Stimulated activated naive CD8-positive, alpha-beta T cell treated with anti-CD3 and anti-CD28 coated beads, Interleukin-15, Interleukin-2, amounts not matched to agents 100 ng/mL and 50 ng/mL, for 24 hours (primary cell): ENCODE results near the gene GPR21.

Source experiments
- H3K27ac Mint-ChIP-seq: one replicate; pipeline ENCODE4 v1.8.0; 2021; ENCODE audit warnings: mild to moderate bottlenecking, mixed read lengths
- H3K27me3 Mint-ChIP-seq: one replicate; pipeline ENCODE4 v1.8.0; 2021; ENCODE audit warnings: mixed read lengths
- H3K36me3 Mint-ChIP-seq: one replicate; pipeline ENCODE4 v1.8.0; 2021; ENCODE audit warnings: low read depth, mixed read lengths
- H3K4me1 Mint-ChIP-seq: one replicate; pipeline ENCODE4 v1.8.0; 2021; ENCODE audit warnings: low read depth, mixed read lengths
- H3K4me3 Mint-ChIP-seq: one replicate; pipeline ENCODE4 v1.8.0; 2021; ENCODE audit warnings: mild to moderate bottlenecking, mixed read lengths
- H3K9me3 Mint-ChIP-seq: one replicate; pipeline ENCODE4 v1.8.0; 2021; ENCODE audit warnings: mixed read lengths

The GPR21 gene

GRCh38 chr9:123043081-123043939, 9.8 kb downstream of the GPR21 start:
- Mint-ChIP-seq H3K36me3 (peaks cover 28% of the 10 kb centered on the region), H3K4me3 (no peak overlapping the region), H3K9me3 (peaks cover 14% of the 10 kb centered on the region), H3K4me1 (peaks cover 10% of the 10 kb centered on the region), H3K27me3 (no peaks in the 10 kb centered on the region), H3K27ac (no peak overlapping the region)

GRCh38 chr9:123044586-123044985, 11.1 kb downstream of the GPR21 start:
- Mint-ChIP-seq H3K27ac (no peak overlapping the region), H3K36me3 (peaks cover 27% of the 10 kb centered on the region), H3K4me1 (no peaks in the 10 kb centered on the region), H3K4me3 (no peak overlapping the region), H3K9me3 (peaks cover 14% of the 10 kb centered on the region), H3K27me3 (no peaks in the 10 kb centered on the region)

DNA sequence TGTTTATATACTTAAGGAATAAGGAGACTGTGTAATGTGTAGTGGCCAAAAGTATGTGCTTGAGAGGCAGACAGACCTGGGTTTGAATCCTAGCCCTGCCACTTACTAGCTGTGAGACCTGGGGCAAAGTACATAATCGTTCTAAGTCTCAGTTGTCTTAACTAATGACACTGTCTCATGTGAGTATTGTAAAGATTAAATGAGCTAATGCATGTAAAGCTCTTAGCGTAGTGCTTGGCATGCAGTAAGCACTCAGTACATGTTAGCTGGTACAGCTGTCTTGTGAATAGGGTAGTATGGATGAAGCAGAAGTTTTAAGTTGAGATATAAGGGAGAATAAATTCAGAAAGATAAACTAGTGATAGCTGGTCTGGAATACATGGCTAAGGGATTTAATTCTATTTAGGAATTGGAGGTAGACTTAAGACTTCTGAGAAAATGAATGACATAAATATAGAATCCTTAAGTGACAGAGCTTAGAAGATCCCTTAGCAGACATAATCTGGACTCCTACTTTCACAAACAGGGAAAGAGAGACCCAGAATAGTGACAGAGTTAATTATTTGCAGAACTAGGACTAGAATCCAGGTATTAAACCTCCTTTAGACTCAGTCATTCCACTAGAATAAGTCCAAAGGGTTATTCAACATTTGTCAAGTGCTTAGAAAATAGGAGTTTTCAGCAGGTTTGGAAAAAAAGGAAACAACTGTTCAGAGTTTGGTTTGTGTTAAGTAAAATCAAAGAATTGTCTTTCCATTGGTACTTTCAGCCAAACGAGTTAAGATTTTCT, 13.1 kb downstream of the GPR21 start:
- H3K9me3 Mint-ChIP-seq, result peaks cover 14% of the 10 kb centered on the region
- peaks cover 26% of the 10 kb centered on the region for H3K36me3 Mint-ChIP-seq
- no peaks in the 10 kb centered on the region for H3K4me1 Mint-ChIP-seq
- no peak overlapping the region for H3K27ac Mint-ChIP-seq
- no peak overlapping the region for H3K4me3 Mint-ChIP-seq
- no peaks in the 10 kb centered on the region for H3K27me3 Mint-ChIP-seq

GRCh38 chr9:123048748-123049147, 15.3 kb downstream of the GPR21 start:
- Mint-ChIP-seq H3K9me3 (no peaks in the 10 kb centered on the region), H3K4me1 (peaks cover 9% of the 10 kb centered on the region), H3K27ac (no peak overlapping the region), H3K36me3 (peaks cover 10% of the 10 kb centered on the region), H3K4me3 (no peak overlapping the region), H3K27me3 (no peaks in the 10 kb centered on the region)

DNA sequence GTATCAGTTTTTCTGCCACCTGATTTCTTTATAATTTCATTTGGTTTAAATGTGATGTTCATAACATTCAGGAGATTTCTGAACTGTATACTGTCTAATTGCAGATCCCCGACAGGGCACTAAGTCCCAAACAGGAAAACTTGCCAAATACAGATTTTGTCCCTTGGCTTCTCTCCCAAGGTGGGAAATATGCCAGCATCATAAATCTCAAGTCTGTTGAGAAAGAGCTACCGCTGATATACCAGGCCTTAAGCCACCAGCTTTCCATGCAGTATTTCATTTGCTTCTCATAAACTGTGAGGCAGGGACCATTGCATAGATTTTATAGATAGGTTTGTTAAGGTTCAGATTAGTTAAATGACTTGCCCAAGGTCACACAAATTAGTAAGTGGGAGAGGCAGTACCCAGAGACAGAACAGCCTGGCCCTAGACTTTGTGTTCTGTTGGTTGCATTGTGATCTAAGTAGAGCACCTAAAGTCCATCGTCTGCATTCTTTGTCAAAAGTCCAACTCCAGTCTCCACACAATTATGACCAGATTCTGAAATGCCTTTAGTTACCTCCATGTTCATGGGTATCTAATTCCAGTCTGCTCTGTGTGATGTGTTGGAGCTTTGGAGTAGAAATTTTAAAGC, 16.2 kb downstream of the GPR21 start:
- no peak overlapping the region for H3K4me3 Mint-ChIP-seq
- H3K9me3 Mint-ChIP-seq, result no peaks in the 10 kb centered on the region
- no peak overlapping the region for H3K27ac Mint-ChIP-seq
- no peaks in the 10 kb centered on the region for H3K27me3 Mint-ChIP-seq
- peaks cover 11% of the 10 kb centered on the region for H3K4me1 Mint-ChIP-seq
- peaks cover 8% of the 10 kb centered on the region for H3K36me3 Mint-ChIP-seq

GRCh38 chr9:123053046-123053445, 19.6 kb downstream of the GPR21 start:
- H3K27me3 Mint-ChIP-seq, result no peaks in the 10 kb centered on the region
- H3K9me3 Mint-ChIP-seq, result no peaks in the 10 kb centered on the region
- peaks cover 11% of the 10 kb centered on the region for H3K4me1 Mint-ChIP-seq
- no peak overlapping the region for H3K27ac Mint-ChIP-seq
- peaks cover 8% of the 10 kb centered on the region for H3K36me3 Mint-ChIP-seq
- no peak overlapping the region for H3K4me3 Mint-ChIP-seq

GRCh38 chr9:123053711-123054110, 20.2 kb downstream of the GPR21 start:
- H3K9me3 Mint-ChIP-seq, result no peaks in the 10 kb centered on the region
- peaks cover 8% of the 10 kb centered on the region for H3K36me3 Mint-ChIP-seq
- no peaks in the 10 kb centered on the region for H3K27me3 Mint-ChIP-seq
- H3K4me1 Mint-ChIP-seq, result peaks cover 11% of the 10 kb centered on the region
- no peak overlapping the region for H3K4me3 Mint-ChIP-seq
- no peak overlapping the region for H3K27ac Mint-ChIP-seq

DNA sequence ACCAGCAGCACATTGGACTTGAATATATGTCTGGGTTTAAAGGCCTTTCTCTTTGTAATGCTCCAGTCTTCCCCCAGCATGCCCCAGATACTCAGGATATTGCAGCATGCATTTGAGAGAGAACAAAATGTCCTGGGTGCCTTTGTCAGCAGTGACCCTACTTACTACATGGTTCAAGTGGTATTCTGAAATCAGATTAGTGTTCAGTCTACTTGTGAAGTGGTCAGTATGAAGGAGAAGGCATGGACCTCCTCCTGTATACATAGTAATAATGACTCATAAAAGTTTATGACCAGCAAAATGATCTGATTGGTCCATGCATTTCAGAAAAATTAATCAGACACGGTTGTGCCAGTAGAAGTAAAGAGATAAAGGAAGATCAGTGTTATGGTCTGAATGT, 25.4 kb downstream of the GPR21 start:
- no peak overlapping the region for H3K4me3 Mint-ChIP-seq
- peaks cover under 1% of the 10 kb centered on the region for H3K4me1 Mint-ChIP-seq
- peaks cover 8% of the 10 kb centered on the region for H3K36me3 Mint-ChIP-seq
- no peak overlapping the region for H3K27ac Mint-ChIP-seq
- no peaks in the 10 kb centered on the region for H3K27me3 Mint-ChIP-seq
- no peaks in the 10 kb centered on the region for H3K9me3 Mint-ChIP-seq

DNA sequence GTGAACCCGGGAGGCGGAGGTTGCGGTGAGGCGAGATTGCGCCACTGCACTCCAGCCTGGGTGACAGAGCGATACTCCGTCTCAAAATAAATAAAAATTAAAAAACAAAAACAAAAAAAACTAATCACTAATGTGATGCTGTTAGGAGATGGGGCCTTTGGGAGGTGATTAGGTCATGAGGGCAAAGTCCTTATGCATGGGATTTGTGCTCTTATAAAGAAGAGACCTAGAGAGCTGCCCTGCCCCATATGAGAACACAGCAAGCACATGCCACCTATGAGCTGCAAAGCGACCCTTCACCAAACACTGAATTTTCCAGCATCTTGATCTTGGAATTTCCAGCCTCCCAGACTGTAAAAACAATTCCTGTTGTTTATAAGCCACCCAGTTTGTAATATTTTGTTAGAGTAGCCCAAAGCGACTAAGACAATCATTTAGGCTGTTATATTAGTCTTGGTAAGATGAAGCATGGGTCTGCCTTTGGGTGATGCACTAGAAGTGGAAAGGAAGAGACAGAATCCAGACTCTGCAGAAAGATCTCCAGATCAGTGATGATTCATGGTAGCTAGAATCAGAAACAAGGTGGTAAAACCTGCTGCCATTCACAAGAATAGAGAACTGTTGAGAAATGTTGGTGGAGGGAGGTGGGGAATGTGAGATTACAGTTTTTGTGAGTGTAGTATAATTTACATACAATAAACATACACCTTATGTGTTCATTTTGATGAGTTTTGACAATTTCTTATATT, 26.2 kb downstream of the GPR21 start:
- H3K27me3 Mint-ChIP-seq, result no peaks in the 10 kb centered on the region
- no peak overlapping the region for H3K4me3 Mint-ChIP-seq
- no peak overlapping the region for H3K27ac Mint-ChIP-seq
- no peaks in the 10 kb centered on the region for H3K9me3 Mint-ChIP-seq
- no peaks in the 10 kb centered on the region for H3K4me1 Mint-ChIP-seq
- peaks cover 5% of the 10 kb centered on the region for H3K36me3 Mint-ChIP-seq

GRCh38 chr9:123061216-123061615, 27.7 kb downstream of the GPR21 start:
- H3K4me3 Mint-ChIP-seq, result no peak overlapping the region
- H3K9me3 Mint-ChIP-seq, result no peaks in the 10 kb centered on the region
- H3K36me3 Mint-ChIP-seq, result peaks cover 19% of the 10 kb centered on the region
- H3K4me1 Mint-ChIP-seq, result no peaks in the 10 kb centered on the region
- H3K27ac Mint-ChIP-seq, result no peak overlapping the region
- no peaks in the 10 kb centered on the region for H3K27me3 Mint-ChIP-seq

DNA sequence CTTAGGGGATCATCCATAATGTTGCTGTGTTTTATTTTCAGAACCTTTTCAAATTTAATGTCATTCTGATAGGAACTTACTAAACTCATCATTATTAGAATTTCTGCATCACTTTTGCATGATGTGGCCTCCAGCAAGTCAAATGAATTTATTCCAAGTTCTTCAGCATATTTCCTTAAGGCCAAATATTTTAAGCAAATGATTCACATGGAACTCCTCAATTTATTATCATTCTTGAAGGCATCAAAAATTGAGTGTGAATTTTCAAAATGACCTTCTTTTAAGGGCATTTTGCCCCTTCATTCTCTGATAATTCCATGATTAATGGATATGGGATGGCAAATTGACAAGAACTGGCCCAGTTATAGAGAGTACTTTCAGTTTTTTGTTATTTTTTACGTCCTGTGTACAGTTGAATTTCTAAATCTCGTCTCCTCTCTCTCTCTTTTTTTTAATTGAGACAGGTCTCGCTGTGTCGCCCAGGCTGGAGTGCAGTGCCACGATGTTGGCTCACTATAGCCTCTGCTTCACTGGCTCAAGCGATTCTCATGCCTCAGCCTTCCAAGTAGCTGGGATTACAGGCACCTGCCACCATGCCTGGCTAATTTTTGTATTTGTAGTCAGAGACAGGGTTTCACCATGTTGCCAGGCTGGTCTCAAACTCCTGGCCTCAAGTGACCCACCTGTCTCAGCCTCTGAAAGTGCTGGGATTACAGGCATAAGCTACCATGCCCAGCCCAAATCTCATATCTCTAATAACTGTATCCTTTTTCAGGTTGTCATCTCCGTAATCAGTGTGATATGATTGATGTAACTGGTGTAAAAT, 29.1 kb downstream of the GPR21 start:
- Mint-ChIP-seq H3K9me3 (no peaks in the 10 kb centered on the region), H3K4me3 (no peak overlapping the region), H3K36me3 (peaks cover 32% of the 10 kb centered on the region), H3K27ac (no peak overlapping the region), H3K4me1 (no peaks in the 10 kb centered on the region), H3K27me3 (no peaks in the 10 kb centered on the region)

DNA sequence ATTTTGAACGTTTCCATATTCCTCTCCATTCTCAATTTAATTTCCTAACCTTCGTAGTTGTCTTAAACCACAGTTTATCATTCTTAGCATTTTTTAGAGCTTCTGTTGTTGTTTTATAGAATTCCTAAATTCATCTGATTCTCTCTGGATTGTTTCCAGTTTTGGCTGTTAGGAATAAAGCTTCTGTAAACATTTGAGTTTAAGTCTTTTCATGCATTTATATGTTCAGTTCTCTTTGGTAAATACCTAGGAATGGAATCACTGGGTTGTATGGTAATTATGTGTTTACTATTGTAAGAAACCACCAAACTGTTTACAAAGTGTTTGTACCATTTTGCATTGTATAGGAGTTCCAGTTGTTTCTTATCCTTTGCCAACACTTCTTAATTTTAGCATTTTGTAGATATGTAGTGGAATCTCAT, 29.7 kb downstream of the GPR21 start:
- Mint-ChIP-seq H3K27me3 (no peaks in the 10 kb centered on the region), H3K36me3 (peaks cover 34% of the 10 kb centered on the region), H3K9me3 (no peaks in the 10 kb centered on the region), H3K4me3 (no peak overlapping the region), H3K4me1 (no peaks in the 10 kb centered on the region), H3K27ac (no peak overlapping the region)

- Mint-ChIP-seq H3K4me3 (no peak overlapping the region), H3K4me1 (no peaks in the 10 kb centered on the region), H3K27ac (no peak overlapping the region), H3K27me3 (no peaks in the 10 kb centered on the region), H3K36me3 (peaks cover 34% of the 10 kb centered on the region), H3K9me3 (no peaks in the 10 kb centered on the region)
Observed at GRCh38 chr9:123063896-123064295, 30.4 kb downstream of the GPR21 start.

DNA sequence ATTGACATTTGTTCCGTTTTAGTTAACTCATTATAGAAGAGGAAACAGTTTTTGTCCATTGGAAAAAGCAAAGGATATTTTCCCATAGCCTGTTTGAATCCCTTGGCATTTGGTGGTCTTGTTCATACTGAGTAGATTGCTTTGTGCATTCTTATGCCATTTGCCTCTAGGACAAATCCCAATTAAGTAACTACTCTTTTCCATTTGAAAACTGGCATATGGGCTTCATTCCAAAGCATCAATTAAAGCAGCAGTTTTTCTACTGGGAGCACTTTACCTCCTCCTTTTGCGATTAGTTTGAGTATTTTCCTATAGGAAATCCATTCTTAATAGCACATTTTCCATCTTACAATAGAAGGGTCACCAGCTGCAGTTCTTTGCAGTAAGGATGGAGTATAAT, 31.2 kb downstream of the GPR21 start:
- Mint-ChIP-seq H3K4me3 (no peak overlapping the region), H3K9me3 (no peaks in the 10 kb centered on the region), H3K36me3 (peaks cover 34% of the 10 kb centered on the region), H3K4me1 (no peaks in the 10 kb centered on the region), H3K27me3 (no peaks in the 10 kb centered on the region), H3K27ac (no peak overlapping the region)
